DLD1 (cell line): ENCODE measurements around the gene NECAP2.
"Not testable (repeated sequence)": the region's sequence is repeated elsewhere in the genome, so short reads cannot be mapped to it uniquely, and the experiment has no call there.

ENCODE experiments used
- in situ Hi-C: cut with HindIII; loops from 2 replicates; pipeline ENCODE4 v1.10.0; 2017; ENCODE audit warnings: low sequenced_read_pairs

NECAP2 gene

DNA sequence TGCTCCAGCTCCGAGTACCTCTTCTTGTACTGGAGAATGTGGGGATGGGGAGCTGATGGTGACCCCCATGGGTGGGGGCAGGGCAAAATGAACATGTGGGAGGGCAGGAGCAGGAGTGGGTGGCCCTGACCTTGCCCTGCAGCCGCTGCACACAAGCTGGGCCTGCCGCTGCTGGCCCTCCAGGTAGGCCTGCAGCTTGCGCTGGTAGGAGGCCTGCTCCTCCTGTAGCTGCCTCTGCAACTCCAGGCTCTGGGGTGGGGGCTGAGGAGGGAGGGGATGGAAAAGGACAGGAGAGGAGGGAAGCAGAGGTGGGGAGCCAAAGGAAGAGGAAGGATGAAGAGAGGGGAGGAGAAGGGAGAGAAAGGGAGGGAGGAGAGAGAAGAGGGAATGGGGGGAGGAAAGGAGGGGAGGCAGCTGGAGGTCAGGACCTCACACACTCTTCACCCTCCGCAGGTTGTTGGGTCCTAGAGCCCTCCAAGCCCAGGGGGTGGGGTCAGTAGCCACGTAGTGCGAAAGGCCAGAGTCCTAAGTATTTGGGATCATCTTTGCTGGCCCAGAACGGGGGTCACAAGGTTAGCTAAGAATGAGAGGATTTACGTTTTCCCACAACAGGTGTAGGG, 50.6 kb downstream of the NECAP2 start:
- in situ Hi-C loops, result no loop called here

DNA sequence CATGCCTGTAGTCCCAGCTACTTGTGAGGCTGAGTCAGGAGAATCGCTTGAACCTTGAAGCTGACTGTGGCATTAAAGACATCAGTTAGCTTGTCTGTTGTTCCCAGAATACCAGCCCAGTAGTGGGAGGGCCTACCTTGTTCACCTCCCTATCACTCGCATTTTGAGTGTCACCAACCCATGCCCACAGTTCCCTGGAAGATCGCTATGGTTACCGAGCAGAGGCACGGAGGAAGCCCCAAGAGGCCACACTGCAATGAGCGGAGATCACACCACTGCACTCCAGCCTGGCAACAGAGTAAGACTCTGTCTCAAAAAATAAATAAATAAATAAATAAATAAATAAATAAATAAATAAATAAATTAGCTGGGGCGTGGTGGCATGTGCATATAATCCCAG, 52.4 kb downstream of the NECAP2 start:
- in situ Hi-C loops, result not testable (repeated sequence)

DNA sequence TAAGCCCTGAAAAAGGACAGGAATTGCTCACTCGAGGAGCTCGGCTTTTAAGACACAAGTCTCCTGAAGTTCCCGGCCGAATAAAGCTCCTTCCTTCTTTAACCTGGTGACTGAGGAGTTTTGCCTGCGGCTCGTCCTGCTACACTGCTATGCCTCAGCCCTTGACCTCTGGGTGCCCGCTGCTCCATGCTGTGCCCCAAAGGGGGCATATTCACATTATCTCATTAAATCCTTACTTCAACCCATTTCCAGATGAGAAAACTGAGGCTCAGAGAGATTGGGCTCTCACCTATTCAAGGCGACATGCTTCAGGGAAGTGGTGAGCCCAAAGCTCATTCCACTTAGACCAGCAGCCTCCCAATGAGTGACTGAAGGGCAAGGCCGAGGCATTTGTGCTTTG, 53.2 kb downstream of the NECAP2 start:
- in situ Hi-C loops, result not testable (repeated sequence)

DNA sequence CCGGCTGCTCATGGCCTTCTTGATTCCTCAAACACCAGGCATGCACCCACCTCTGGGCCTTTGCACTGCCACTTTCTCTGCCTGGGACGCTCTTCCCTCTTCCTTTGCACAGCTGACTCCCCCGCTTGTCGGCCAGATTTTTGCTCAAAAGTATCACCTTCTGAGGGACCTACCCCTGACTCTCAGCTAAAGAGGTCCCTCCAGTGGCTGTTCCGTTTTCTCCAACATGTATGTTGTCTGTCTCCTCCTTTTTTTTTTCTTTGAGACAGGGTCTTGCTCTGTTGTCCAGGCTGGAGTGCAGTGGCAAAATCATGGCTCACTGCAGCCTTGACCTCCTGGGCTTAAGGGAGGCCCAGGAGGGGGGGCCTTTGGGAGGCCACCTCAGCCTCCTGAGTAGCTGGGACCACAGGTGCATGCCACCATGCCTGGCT, 57.0 kb downstream of the NECAP2 start:
- in situ Hi-C loops, result not testable (repeated sequence)

DNA sequence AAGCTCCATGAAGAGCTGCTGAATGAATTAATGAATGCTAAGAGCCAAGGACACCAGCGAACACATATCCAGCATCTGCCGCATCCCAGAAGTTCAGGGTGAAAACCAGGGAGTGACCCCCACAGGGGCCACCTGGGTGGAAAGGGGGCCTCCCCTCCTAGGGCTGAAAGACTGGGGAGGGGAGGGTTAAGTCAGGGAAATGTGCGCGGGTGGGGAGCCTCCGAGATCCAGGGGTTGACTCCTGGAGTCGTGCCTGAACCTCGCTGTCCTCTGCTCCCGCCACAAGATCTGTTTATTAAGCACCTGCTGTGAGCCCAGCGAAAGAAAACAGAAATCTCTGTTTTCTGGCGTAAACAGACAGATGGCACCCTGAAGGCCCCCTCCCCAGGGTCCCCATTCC, 57.5 kb downstream of the NECAP2 start:
- in situ Hi-C loops, result not testable (repeated sequence)

DNA sequence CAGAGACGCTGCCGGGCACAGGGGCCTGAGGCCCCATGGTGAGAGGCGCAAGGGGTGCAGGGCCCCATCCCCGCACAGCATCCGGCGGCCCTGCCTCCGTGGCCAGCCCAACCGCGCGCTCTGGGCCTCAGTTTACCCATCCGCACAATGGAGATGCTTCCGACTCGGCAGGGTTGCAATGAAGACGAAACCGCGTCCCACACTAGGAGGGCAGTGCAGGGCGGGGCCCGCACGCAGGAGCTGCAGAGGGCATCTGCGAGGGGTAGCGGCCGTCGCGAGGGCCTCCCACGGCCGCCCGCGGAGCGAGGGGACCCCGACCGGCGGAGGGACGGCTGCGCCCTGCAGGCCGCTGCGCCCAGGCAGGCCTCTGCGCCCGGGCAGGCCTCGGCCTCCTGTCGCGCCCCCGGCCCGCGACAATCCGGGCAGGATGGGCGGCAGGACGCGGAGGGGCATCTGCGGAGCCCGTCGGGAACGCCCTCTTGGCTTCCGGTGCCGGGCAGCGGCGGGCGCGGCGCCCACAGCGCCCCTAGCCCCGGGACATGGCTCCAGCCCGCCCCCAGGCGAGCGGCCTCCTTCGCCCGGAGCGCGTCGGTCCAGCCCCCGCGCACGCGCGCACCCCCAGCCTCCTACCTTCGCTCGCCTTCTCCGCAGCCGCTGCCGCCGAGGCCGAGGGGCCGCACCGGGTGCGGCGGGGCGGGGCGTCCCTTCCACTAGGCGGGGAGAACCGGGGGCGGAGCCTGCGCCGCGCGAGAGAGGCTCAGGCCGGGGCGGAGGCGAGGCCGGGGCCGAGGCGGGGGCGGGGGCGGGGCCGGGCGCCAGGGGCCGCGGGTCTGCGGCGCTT, 58.3 kb downstream of the NECAP2 start:
- in situ Hi-C loops, result no loop called here

DNA sequence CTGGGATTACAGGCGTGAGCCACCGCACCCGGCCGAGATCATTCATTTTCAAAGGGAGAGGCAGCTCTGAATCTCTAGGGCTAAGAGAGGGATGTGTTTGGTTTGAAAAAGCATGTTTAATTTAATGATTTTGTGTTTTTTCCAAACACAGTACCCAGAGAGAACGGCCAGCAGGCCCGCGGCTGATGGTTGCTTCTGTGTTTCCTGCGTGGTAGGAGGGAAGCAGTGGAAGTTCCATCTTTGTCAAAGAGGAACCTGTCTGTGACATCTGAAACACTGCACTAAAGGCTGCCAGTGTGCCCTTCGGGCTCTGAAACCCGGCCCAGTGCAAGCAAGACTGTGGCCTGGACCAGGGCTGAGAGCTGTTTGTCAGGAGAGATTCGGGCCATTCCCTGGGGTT, 59.9 kb downstream of the NECAP2 start:
- in situ Hi-C loops, result not testable (repeated sequence)

DNA sequence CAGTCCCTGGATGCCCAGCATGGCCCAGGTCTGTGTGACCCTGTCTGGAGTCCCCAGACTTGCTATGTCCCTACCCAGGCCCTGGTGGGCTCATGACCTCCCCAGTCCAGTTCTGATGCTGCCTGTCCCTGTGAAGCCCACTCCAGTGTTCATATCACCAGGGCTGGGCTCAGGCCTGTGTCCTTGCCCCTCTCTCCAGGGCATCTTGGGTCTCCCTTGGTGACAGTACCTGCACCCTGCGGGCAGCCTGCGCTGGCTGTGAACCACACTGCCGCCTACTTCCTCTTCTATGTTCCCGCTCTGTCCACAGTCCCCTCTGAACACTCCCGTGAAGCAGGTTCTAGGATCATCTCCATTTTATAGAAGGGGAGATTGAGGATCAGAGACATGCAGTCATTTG, 60.5 kb downstream of the NECAP2 start:
- in situ Hi-C loops, result not testable (repeated sequence)

DNA sequence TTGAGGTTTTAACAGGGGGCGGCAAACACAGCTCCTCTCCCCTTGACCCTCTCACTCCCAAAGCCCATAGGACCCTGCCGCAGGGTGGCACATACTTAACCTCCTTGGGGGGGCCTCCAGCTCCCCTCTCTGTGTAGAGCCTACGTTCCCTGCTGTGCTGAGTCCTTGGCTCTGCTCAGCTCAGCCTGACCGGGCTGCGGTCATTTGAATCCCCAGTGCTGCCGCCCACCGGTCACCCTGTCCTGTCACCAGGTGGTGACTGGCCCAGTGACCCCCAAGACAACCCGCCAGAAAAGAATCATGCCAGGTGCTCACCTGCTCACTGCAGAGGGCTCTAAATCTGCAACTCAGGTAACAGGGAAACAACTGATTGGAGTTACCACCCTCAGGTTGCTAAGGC, 60.9 kb downstream of the NECAP2 start:
- in situ Hi-C loops, result not testable (repeated sequence)

DNA sequence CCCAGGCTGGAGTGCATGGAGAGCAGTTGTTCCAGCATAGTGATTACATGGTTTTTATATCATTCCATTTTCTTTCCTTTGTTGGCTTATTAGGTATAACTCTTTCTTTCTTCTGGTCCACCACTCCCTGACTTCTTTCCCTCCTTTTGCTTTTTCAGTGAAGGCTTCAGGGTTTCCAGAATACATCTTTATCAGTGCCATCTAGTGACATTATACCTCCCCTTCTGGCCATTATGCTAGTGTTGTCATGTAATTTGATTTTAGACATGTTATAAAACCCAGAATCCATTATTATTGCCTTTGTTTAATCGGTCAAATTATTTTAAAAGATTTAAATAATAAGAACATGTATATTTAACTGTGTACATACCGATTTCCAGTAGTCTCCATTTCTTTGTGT, 63.0 kb downstream of the NECAP2 start:
- in situ Hi-C loops, result no loop called here

DNA sequence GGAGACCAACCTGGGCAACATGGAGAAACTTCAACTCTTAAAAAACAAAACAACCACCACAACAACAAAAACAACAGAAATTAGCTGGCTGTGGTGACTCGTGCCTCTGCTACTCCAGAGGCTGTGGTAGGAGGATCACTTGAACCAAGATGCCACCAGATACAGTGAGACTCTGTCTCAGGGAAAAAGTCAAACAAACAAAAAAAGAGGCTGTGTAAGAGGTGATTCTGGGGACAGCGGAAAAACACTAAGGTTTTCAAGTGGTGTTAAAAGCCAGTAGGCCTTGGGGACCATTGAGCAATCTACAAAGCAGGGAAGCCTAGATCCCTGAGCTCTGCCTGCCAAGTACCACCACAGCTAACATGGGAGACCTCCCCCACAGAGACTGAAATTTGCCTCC, 65.3 kb downstream of the NECAP2 start:
- in situ Hi-C loops, result not testable (repeated sequence)

DNA sequence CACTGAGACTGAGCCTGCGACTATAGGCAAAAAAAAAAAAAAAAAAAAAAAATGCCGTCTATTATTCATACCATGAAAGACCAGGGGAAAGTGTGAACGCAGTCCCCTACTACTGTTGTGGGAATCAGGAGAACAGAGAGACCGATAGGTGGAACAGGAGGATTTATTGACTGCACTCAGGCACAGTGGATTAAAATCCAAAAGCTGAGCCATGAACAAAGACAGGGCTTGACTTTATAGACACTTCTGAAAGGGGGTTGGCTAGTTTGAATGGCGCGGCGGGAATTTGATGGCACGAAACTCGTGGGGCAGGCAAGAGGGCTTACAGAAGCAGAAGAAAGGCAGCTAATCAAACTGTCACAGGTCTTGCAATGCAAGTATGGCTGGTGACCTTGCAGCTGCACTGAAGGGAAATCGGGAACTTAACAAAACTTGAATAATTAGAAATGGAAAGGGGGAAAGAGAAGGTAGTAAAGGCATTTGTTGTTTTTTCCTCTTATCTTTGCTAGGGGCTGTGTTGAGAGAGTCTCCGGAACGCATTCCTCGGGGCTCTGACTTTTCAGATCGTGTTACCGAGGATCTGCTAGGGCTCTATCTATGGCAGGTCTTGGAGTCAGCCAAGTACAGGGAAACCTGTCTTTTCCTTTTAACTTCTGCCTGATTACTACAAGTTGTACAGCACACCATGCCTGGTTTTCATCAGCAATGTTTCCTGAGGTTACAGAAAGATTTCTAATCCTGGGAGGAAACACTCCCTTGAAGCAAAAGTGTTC, 66.0 kb downstream of the NECAP2 start:
- in situ Hi-C loops, result not testable (repeated sequence)

DNA sequence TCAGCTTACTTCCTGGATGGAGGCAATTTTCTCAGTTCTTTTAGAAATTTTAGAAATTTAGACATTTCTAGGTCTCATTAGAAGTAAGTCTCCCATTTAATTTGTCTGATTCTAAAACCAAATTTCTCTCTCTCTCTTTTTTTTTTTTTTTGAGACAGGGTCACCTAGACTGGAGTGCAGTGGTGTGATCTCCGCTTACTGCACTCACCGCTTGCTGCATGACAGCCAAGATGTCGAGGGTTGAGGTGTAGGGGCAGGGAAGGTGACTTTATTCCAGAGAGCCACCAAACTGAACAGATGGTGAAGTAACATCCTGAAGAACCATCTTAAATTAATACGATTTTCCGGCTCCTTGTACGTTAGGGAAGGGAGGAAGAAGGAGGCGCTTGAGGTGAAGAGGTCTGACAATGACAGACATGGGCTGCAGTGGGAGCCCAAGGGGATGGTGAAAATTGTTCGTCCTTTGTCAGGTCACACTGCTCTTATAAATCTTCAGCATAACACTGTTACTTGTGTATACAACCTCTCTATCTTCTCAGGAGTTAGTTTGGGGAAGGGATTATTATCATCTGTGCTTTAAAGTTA, 68.4 kb downstream of the NECAP2 start:
- in situ Hi-C loops, result not testable (repeated sequence)
